ENCODE results near the gene RNF175. TPM values are rescaled to one million over a fixed set of nuclear protein-coding genes. Genes with fewer than 3 reads are reported as not detected.

Gene RNF175
- total RNA-seq, 4 donors from 2014 or later: 0.39 to 0.63 TPM; not detected in 2

DNA sequence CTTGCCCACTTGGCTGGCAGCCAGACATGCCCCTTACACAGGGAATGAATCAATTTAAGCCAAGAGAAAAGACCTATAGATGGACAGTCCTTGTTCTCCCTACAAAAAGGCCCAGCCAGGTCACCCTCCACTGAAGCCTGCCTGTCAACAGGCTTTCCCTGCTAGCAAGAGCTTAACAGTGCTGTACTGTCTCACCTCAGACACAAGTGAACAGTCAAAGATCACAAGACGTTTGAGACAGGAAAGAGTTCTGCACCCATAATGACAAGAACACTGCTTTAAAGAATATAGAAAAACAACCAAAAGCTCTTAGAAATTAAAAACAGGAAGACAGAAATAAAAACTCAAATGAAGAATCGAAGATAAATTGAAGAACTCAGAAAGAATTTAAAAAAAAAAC lies 4.6 kb downstream of the RNF175 start:
- no peak for TF ChIP-seq CTCF (IDR thresholded peaks at IDR 0.05)
- TF ChIP-seq EP300 (IDR thresholded peaks at IDR 0.05): no peak
- no peak for TF ChIP-seq POLR2A (IDR thresholded peaks at IDR 0.05)
- H3K27me3 ChIP-seq: peaks cover 0 to 17% of the 10 kb centered on the region in 2 donors
- peaks cover 0 to 10% (median 0%) of the 10 kb centered on the region in 4 donors for H3K9me3 ChIP-seq
- H3K4me3 ChIP-seq: no peak overlapping the region
- H3K4me1 ChIP-seq: peaks cover 0 to 13% (median 0%) of the 10 kb centered on the region in 4 donors
- no peak for DNase-seq (ENCODE audit: low spot score in 2 of 2)
- no peaks in the 10 kb centered on the region for H3K36me3 ChIP-seq
- WGBS, 2 donors: 60 to 66% methylated on average over 2 of the region's 2 CpGs
- H3K27ac ChIP-seq: no peak overlapping the region

DNA sequence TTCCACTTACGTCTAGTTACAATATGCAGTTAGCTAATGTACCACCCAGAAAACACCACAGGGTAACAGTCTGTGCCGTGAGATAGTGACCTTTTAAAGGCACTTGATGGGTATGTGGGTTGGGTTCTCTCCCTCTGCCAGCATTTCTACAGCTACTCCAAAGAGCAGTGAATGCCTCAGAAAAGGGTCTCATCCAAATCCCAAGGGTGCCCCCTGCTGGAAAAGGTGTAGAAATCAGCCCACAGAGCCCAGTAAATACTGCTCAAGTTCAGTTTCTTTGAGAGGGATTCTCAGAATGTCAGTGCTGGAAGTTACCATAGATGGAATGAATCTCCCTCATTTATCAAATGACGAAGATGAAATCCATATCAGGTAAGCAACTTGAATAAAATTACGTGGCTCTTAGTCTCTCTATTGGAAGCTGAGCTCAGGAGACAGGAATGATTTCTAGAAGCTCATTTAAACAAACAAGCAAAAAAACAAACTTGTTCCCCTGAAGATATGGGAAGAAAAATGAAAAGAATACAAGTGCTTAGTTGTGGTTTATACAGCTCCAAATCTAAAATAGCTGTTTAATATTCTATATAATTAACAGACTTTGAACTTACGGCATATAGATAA lies 9.5 kb downstream of the RNF175 start:
- H3K4me1 ChIP-seq: peaks cover 0 to 14% (median 0%) of the 10 kb centered on the region in 4 donors
- H3K27me3 ChIP-seq: no peaks in the 10 kb centered on the region
- peak in 1 of 2 donors; percentile 58 for DNase-seq (ENCODE audit: low spot score in 2 of 2)
- H3K9me3 ChIP-seq: peaks cover 0 to 9% (median 0%) of the 10 kb centered on the region in 4 donors
- 36 to 43% methylated on average over 5 of the region's 5 CpGs for WGBS, 2 donors
- H3K27ac ChIP-seq: no peak overlapping the region
- no peak overlapping the region for H3K4me3 ChIP-seq
- TF ChIP-seq EP300 (IDR thresholded peaks at IDR 0.05) (no peak), POLR2A (IDR thresholded peaks at IDR 0.05) (no peak), CTCF (IDR thresholded peaks at IDR 0.05) (peak; percentile 46 to 61 (median 52))
- no peaks in the 10 kb centered on the region for H3K36me3 ChIP-seq

- WGBS, 2 donors: 69 to 71% methylated on average over 6 of the region's 6 CpGs
- peaks cover 0 to 14% (median 0%) of the 10 kb centered on the region in 4 donors for H3K4me1 ChIP-seq
- no peaks in the 10 kb centered on the region for H3K36me3 ChIP-seq
- TF ChIP-seq EP300 (IDR thresholded peaks at IDR 0.05) (no peak), POLR2A (IDR thresholded peaks at IDR 0.05) (no peak), CTCF (IDR thresholded peaks at IDR 0.05) (no peak)
- H3K9me3 ChIP-seq: no peaks in the 10 kb centered on the region
- no peak overlapping the region for H3K4me3 ChIP-seq
- no peak overlapping the region for H3K27ac ChIP-seq
- DNase-seq (ENCODE audit: low spot score in 2 of 2): no peak
- no peaks in the 10 kb centered on the region for H3K27me3 ChIP-seq
Measured at GRCh38 chr4:153748378-153748777, 11.4 kb downstream of the RNF175 start.

DNA sequence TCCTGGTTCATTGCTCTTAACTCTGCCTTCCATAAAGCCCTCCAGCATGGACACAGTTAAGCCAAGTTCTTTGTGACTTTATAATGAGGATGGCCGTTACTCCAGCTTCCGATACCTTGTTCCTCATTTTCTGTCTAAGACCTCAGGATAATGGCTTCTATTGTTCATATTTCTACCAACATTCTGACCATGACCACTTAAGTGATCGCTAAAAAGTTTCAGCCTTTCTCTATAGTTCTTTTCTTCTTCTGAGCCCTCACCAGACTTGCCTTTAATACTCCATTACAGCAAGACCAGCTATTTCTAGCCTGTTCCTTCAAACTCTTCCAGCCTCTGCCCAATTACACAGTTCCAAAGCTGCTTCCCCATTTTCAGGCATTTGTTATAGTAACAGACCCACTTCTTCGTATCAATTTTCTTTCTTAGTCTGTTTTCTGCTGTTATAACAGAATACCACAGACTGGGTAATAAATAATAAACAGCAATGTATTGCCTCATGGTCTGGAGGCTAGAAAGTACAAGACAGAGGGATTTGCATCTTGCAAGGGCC lies 12.3 kb downstream of the RNF175 start:
- H3K27me3 ChIP-seq: no peaks in the 10 kb centered on the region
- no peak for DNase-seq (ENCODE audit: low spot score in 2 of 2)
- H3K9me3 ChIP-seq: no peaks in the 10 kb centered on the region
- H3K4me3 ChIP-seq: no peak overlapping the region
- WGBS, 2 donors: 37 to 50% methylated on average over 4 of the region's 4 CpGs
- TF ChIP-seq CTCF (IDR thresholded peaks at IDR 0.05): no peak
- no peak for TF ChIP-seq EP300 (IDR thresholded peaks at IDR 0.05)
- TF ChIP-seq POLR2A (IDR thresholded peaks at IDR 0.05): no peak
- H3K4me1 ChIP-seq: peaks cover 0 to 14% (median 0%) of the 10 kb centered on the region in 4 donors
- no peak overlapping the region for H3K27ac ChIP-seq
- H3K36me3 ChIP-seq: no peaks in the 10 kb centered on the region

DNA sequence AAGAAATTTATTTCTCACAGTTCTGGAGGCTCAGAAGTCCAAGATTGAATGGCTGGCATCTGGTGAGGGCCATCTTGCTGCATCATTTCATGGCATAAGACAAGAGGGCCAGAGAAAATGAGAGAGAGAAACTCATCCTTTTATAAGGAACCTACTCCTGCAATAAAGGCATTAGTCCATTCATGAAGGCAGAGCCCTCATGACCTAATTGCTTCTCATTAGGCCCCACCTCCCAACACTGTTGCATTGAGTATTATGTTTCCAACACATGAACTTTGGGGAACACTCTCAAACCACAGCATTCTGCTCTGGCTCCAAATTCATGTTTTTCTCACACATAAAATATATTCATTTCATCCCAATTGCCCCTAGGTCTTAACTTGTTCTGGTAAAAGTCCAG lies 14.2 kb downstream of the RNF175 start:
- Histone ChIP-seq H3K27me3 (no peaks in the 10 kb centered on the region), H3K4me3 (no peak overlapping the region), H3K27ac (no peak overlapping the region), H3K4me1 (peaks cover 0 to 14% (median 0%) of the 10 kb centered on the region in 4 donors), H3K36me3 (no peaks in the 10 kb centered on the region), H3K9me3 (peaks cover 0 to 5% (median 0%) of the 10 kb centered on the region in 4 donors)
- DNase-seq (ENCODE audit: low spot score in 2 of 2): no peak
- no peak for TF ChIP-seq CTCF (IDR thresholded peaks at IDR 0.05)
- no peak for TF ChIP-seq POLR2A (IDR thresholded peaks at IDR 0.05)
- TF ChIP-seq EP300 (IDR thresholded peaks at IDR 0.05): no peak
